ENCODE data around the gene SH2D5.

The SH2D5 gene

GRCh38 chr1:20686883-20687725 lies 45.4 kb downstream of the SH2D5 start:
- DNase-seq (ENCODE audit: low read depth, low spot score): no peak
- no peak overlapping the region for H3K4me3 ChIP-seq (ENCODE audit: low read depth, low read length)
- in situ Hi-C loops (cut with HindIII; ENCODE audit: low sequenced_read_pairs): no loop called here
- no peak for TF ChIP-seq CTCF (IDR thresholded peaks at IDR 0.05; ENCODE audit: low read depth, low read length)

- in situ Hi-C loops (cut with HindIII; ENCODE audit: low sequenced_read_pairs): no loop called here
- no peak for DNase-seq (ENCODE audit: low read depth, low spot score)
- no peak for TF ChIP-seq CTCF (IDR thresholded peaks at IDR 0.05; ENCODE audit: low read depth, low read length)
- H3K4me3 ChIP-seq (ENCODE audit: low read depth, low read length): no peak overlapping the region
These were observed 46.8 kb downstream of the SH2D5 start for GRCh38 chr1:20685741-20686140.

GRCh38 chr1:20685099-20685662 lies 47.3 kb downstream of the SH2D5 start:
- TF ChIP-seq CTCF (IDR thresholded peaks at IDR 0.05; ENCODE audit: low read depth, low read length): no peak
- in situ Hi-C loops (cut with HindIII; ENCODE audit: low sequenced_read_pairs): no loop called here
- no peak for DNase-seq (ENCODE audit: low read depth, low spot score)
- H3K4me3 ChIP-seq (ENCODE audit: low read depth, low read length): no peak overlapping the region

- H3K4me3 ChIP-seq (ENCODE audit: low read depth, low read length): no peak overlapping the region
- TF ChIP-seq CTCF (IDR thresholded peaks at IDR 0.05; ENCODE audit: low read depth, low read length): no peak
- in situ Hi-C loops (cut with HindIII; ENCODE audit: low sequenced_read_pairs): no loop called here
- no peak for DNase-seq (ENCODE audit: low read depth, low spot score)
These were observed 47.9 kb downstream of the SH2D5 start for GRCh38 chr1:20684651-20685050.

- TF ChIP-seq CTCF (IDR thresholded peaks at IDR 0.05; ENCODE audit: low read depth, low read length): no peak
- in situ Hi-C loops (cut with HindIII; ENCODE audit: low sequenced_read_pairs): no loop called here
- DNase-seq (ENCODE audit: low read depth, low spot score): no peak
- no peak overlapping the region for H3K4me3 ChIP-seq (ENCODE audit: low read depth, low read length)
These were observed 48.4 kb downstream of the SH2D5 start for GRCh38 chr1:20684050-20684620.

GRCh38 chr1:20683614-20684013 lies 48.9 kb downstream of the SH2D5 start:
- no peak overlapping the region for H3K4me3 ChIP-seq (ENCODE audit: low read depth, low read length)
- no peak for TF ChIP-seq CTCF (IDR thresholded peaks at IDR 0.05; ENCODE audit: low read depth, low read length)
- in situ Hi-C loops (cut with HindIII; ENCODE audit: low sequenced_read_pairs): no loop called here
- no peak for DNase-seq (ENCODE audit: low read depth, low spot score)

Measured in astrocyte of the spinal cord (primary cell).